ENCODE measurements around the gene MYD88. TPM values are rescaled to one million over a fixed set of nuclear protein-coding genes. Genes with fewer than 3 reads are reported as not detected.

The MYD88 gene
- polyA plus RNA-seq, 2 of the 4 experiments (the other 2 are of a cell fraction): 16.8 to 22.3 TPM

GRCh38 chr3:38141952-38142273, 3.5 kb downstream of the MYD88 start:
- ATAC-seq (no peak), FAIRE-seq (no peak), DNase-seq (ENCODE audit: low read depth in 1 of 2, low spot score in 1 of 2) (no peak)
- CTCF ChIA-PET: interaction anchor here (0.8 to 1.5 kb wide), 7 partner anchors 16 to 175 kb away, joined by 3 to 7 read pairs (median 3); partner anchors contain the start of gene SLC22A14
- peaks cover 16% of the 10 kb centered on the region for H3K4me1 ChIP-seq
- no peak overlapping the region for H3K4me2 ChIP-seq
- H3K27ac ChIP-seq: no peak overlapping the region
- TF ChIP-seq USF2 (IDR thresholded peaks at IDR 0.05): no peak
- TF ChIP-seq ZSCAN20 (CRISPR knock-in tag; IDR thresholded peaks at IDR 0.05): no peak
- no peak for TF ChIP-seq NR3C1 (IDR thresholded peaks at IDR 0.05)
- no peak for TF ChIP-seq PHF8 (IDR thresholded peaks at IDR 0.05; ENCODE audit: borderline replicate concordance, low read depth)
- TF ChIP-seq RFX5 (IDR thresholded peaks at IDR 0.05): no peak
- TF ChIP-seq SREBF2 (IDR thresholded peaks at IDR 0.05): no peak
- TF ChIP-seq REST (IDR thresholded peaks at IDR 0.05): no peak
- TF ChIP-seq ATOH8 (CRISPR knock-in tag; IDR thresholded peaks at IDR 0.05; ENCODE audit: low read depth): no peak
- WGBS (ENCODE audit: missing lambda C conversion rate): 80% methylated on average over 2 of the region's 2 CpGs
- peaks cover 15% of the 10 kb centered on the region for H3K9me3 ChIP-seq
- POLR2A ChIA-PET: interaction anchor here (0.7 kb wide), 1 partner anchor 23 kb away, joined by 4 read pairs; the partner anchor contains the start of gene OXSR1
- H3K4me3 ChIP-seq: no peak overlapping the region

GRCh38 chr3:38142959-38143358, 4.5 kb downstream of the MYD88 start:
- TF ChIP-seq EP300 (IDR thresholded peaks at IDR 0.05) (no peak), BCL3 (IDR thresholded peaks at IDR 0.05) (no peak), RAD21 (conservative IDR thresholded peaks at IDR 0.05 in 1 of 2, IDR thresholded peaks at IDR 0.05 in 1 of 2) (no peak), CBX2 (IDR thresholded peaks at IDR 0.05; ENCODE audit: borderline replicate concordance, low read depth) (no peak), EHMT2 (IDR thresholded peaks at IDR 0.05; ENCODE audit: low read depth) (no peak), HDAC2 (IDR thresholded peaks at IDR 0.05) (no peak), KDM5A (IDR thresholded peaks at IDR 0.05) (no peak), KDM1A (IDR thresholded peaks at IDR 0.05; ENCODE audit: low read depth) (no peak), GATA3 (IDR thresholded peaks at IDR 0.05; ENCODE audit: borderline replicate concordance) (no peak), NFE2L2 (conservative IDR thresholded peaks at IDR 0.05; ENCODE audit: low read length) (no peak), E2F6 (IDR thresholded peaks at IDR 0.05; ENCODE audit: borderline replicate concordance, low read depth) (no peak), NR3C1 (IDR thresholded peaks at IDR 0.05) (no peak), PBX3 (IDR thresholded peaks at IDR 0.05) (no peak), REST (IDR thresholded peaks at IDR 0.05) (no peak), ELK1 (IDR thresholded peaks at IDR 0.05; ENCODE audit: low read depth, low read length) (no peak), TP53 (CRISPR knock-in tag; IDR thresholded peaks at IDR 0.05) (no peak), FOSB (CRISPR knock-in tag; IDR thresholded peaks at IDR 0.05) (no peak), TFCP2L1 (CRISPR knock-in tag; IDR thresholded peaks at IDR 0.05) (no peak)
- Histone ChIP-seq H3K4me1 (peaks cover 11% of the 10 kb centered on the region), H3K27ac (no peak overlapping the region), H3K4me2 (no peak overlapping the region), H3K4me3 (no peak overlapping the region), H3K9me3 (peaks cover 17% of the 10 kb centered on the region)
- no peak for FAIRE-seq
- CTCF ChIA-PET: interaction anchor here (0.8 to 1.5 kb wide), 5 partner anchors 9 to 25 kb away, joined by 3 to 6 read pairs (median 3); no protein-coding TSS in a partner anchor
- ATAC-seq: no peak
- POLR2A ChIA-PET: no interaction called here
- 8% methylated on average over 1 of the region's 1 CpG for WGBS (ENCODE audit: missing lambda C conversion rate)
- no peak for DNase-seq (ENCODE audit: low read depth in 1 of 2, low spot score in 1 of 2)
